GM12878 (cell line): ENCODE results near the gene KRTAP5-6. TPM values are rescaled to one million over a fixed set of nuclear protein-coding genes. Genes with fewer than 3 reads are reported as not detected.

ENCODE experiments used
- ATAC-seq: fragments of 200-7000 bp; cut with Tn5 transposase; 3 replicates; pipeline ENCODE4 v1.9.1; 2020; ENCODE audit warnings: mild to moderate bottlenecking, moderate library complexity
- BruUV-seq: library from RNA; stranded (reverse); fragments of 400-500 nt; replicated peaks from 2 replicates; lab custom pipeline; 2021; lab: Mats Ljungman, UMichigan
- CTCF ChIA-PET: fragments of 300-600 bp; sonication (Branson Sonifier 250); formaldehyde crosslinking; extraction: SDS; loops from one replicate; lab custom pipeline; 2021; ENCODE audit warnings: inconsistent platforms; lab: Yijun Ruan, JAX
- POLR2A ChIA-PET: fragments of 350-600 bp; formaldehyde crosslinking; extraction: SDS; loops from one replicate; lab custom pipeline; 2021; ENCODE audit warnings: inconsistent platforms; lab: Charles Lee
- RAD21 ChIA-PET: fragments of 300-600 bp; sonication (Branson Sonifier 250); formaldehyde crosslinking; loops from one replicate; lab custom pipeline; 2023; ENCODE audit warnings: antibody characterized with exemption; ENCODE audit not compliant: unreplicated experiment; lab: Charles Lee
- SMC1A ChIA-PET: fragments of 300-600 bp; sonication (Branson Sonifier 250); formaldehyde crosslinking; loops from one replicate; lab custom pipeline; 2023; ENCODE audit not compliant: unreplicated experiment, uncharacterized antibody; lab: Charles Lee
- DNase-seq: peaks from one replicate; pipeline ENCODE4 v3.0.0-alpha.2; 2011; ENCODE audit warnings: low read depth, low spot score
- FAIRE-seq: peaks from 3 replicates; lab custom pipeline; 2011; peaks lifted over from hg19 to GRCh38; lab: Jason Lieb, UNC
- H2AFZ ChIP-seq: 2 replicates; pipeline ENCODE4 v1.6.0; 2011; ENCODE audit warnings: low read depth, low read length, control low read depth; ENCODE audit not compliant: control insufficient read depth
- H3K27ac ChIP-seq: 2 replicates; pipeline ENCODE4 v1.5.1; 2011; ENCODE audit warnings: control low read depth; ENCODE audit not compliant: control insufficient read depth, insufficient read depth
- H3K27me3 ChIP-seq, 2 experiments: replicated peaks in 1 of 2; 2 replicates each; pipeline versions ENCODE4 v1.6.0 to v1.6.1; 2011; ENCODE audit warnings: low read length in 1 of 2; ENCODE audit not compliant: control insufficient read depth in 2 of 2, insufficient read depth in 2 of 2
- H3K36me3 ChIP-seq, 2 experiments: 2 replicates each; pipeline ENCODE4 v1.5.1; 2011; ENCODE audit warnings: low read length in 1 of 2; ENCODE audit not compliant: control insufficient read depth in 2 of 2, insufficient read depth in 2 of 2
- H3K4me1 ChIP-seq: 2 replicates; pipeline ENCODE4 v1.6.1; 2011; ENCODE audit warnings: mild to moderate bottlenecking, low read length, moderate library complexity, mixed read lengths; ENCODE audit not compliant: control insufficient read depth, insufficient read depth
- H3K4me2 ChIP-seq: 2 replicates; pipeline ENCODE4 v1.6.0; 2011; ENCODE audit warnings: control low read depth; ENCODE audit not compliant: control insufficient read depth, insufficient read depth
- H3K4me3 ChIP-seq: fragments of 200-600 bp; sonication (generic); 2 replicates; pipeline ENCODE4 v1.5.1; 2016
- H3K79me2 ChIP-seq: 2 replicates; pipeline ENCODE4 v1.6.0; 2011; ENCODE audit warnings: low read length; ENCODE audit not compliant: control insufficient read depth, insufficient read depth
- H3K9ac ChIP-seq: 2 replicates; pipeline ENCODE4 v1.8.0; 2011; ENCODE audit warnings: low read length, control low read depth, mixed read lengths; ENCODE audit not compliant: control insufficient read depth, insufficient read depth
- H3K9me3 ChIP-seq: replicated peaks from 3 replicates; pipeline ENCODE4 v1.5.1; 2011; ENCODE audit warnings: mild to moderate bottlenecking, low read length; ENCODE audit not compliant: control insufficient read depth, insufficient read depth
- H4K20me1 ChIP-seq: 2 replicates; pipeline ENCODE4 v1.6.0; 2011; ENCODE audit not compliant: control insufficient read depth, insufficient read depth
- CBFB ChIP-seq: IDR thresholded peaks from 2 replicates; pipeline ENCODE4 v1.6.1; 2016; ENCODE audit warnings: antibody characterized with exemption, low read depth
- CEBPB ChIP-seq, 2 experiments: fragments of 150-350 bp in 1 of 2; IDR thresholded peaks; 2 replicates each; pipeline ENCODE4 v1.6.1; 2012 to 2014; ENCODE audit warnings: low read depth in 2 of 2, low read length in 2 of 2, borderline replicate concordance in 1 of 2, inconsistent platforms in 1 of 2
- JUND ChIP-seq: IDR thresholded peaks from 2 replicates; pipeline ENCODE4 v1.6.1; 2012; ENCODE audit warnings: low read depth, mild to moderate bottlenecking, low read length, improper control_type of control experiment, moderate library complexity
- KLF5 ChIP-seq: fragments of 450-650 bp; IDR thresholded peaks from 2 replicates; pipeline ENCODE4 v1.6.1; 2014; ENCODE audit warnings: mild to moderate bottlenecking; ENCODE audit not compliant: partially characterized antibody
- MEF2A ChIP-seq: IDR thresholded peaks from 2 replicates; pipeline ENCODE4 v1.6.1; 2011; ENCODE audit warnings: low read depth, mild to moderate bottlenecking, low read length, moderate library complexity; ENCODE audit not compliant: insufficient read depth
- MTA2 ChIP-seq: fragments of 450-650 bp; IDR thresholded peaks from 2 replicates; pipeline ENCODE4 v1.6.1; 2016; ENCODE audit warnings: low read depth, mild to moderate bottlenecking, moderate library complexity
- MYB ChIP-seq: fragments of 150-350 bp; IDR thresholded peaks from 2 replicates; pipeline ENCODE4 v1.6.1; 2014; ENCODE audit warnings: mild to moderate bottlenecking, low read depth, low read length, borderline replicate concordance
- NFIC ChIP-seq: IDR thresholded peaks from 2 replicates; pipeline ENCODE4 v1.6.1; 2012; ENCODE audit warnings: low read depth, mild to moderate bottlenecking, inconsistent platforms, low read length, moderate library complexity
- RELA ChIP-seq: fragments of 450-650 bp; IDR thresholded peaks from 2 replicates; pipeline ENCODE4 v1.8.0; 2014; ENCODE audit warnings: borderline replicate concordance; ENCODE audit not compliant: partially characterized antibody
- SRF ChIP-seq, 2 experiments: IDR thresholded peaks; 2 replicates each; pipeline ENCODE4 v1.6.1; 2011; ENCODE audit warnings: low read depth in 2 of 2, low read length in 2 of 2, mild to moderate bottlenecking in 1 of 2, moderate library complexity in 1 of 2
- WRNIP1 ChIP-seq: IDR thresholded peaks from 2 replicates; pipeline ENCODE4 v1.6.1; 2011; ENCODE audit warnings: low read depth, low read length, improper control_type of control experiment, borderline replicate concordance
- ZNF622 ChIP-seq: fragments of 450-650 bp; IDR thresholded peaks from 2 replicates; pipeline ENCODE4 v1.6.1; 2017; ENCODE audit warnings: mild to moderate bottlenecking, inconsistent platforms
- WGBS: methylation state at CpG from one replicate; pipeline ENCODE4 v1.1.6; 2016; ENCODE audit warnings: low lambda C conversion rate; ENCODE audit not compliant: insufficient replicate concordance, insufficient coverage; ENCODE audit errors: missing lambda C conversion rate; 5-methylcytosine and 5-hydroxymethylcytosine counted together
- in situ Hi-C: fragments of 300-500 bp; cut with MboI; formaldehyde crosslinking; loops from 9 replicates; pipeline ENCODE4 v1.14.3; 2018; ENCODE audit warnings: mixed read lengths
- intact Hi-C: fragments of 100-400 bp; cut with micrococcal nuclease; formaldehyde crosslinking; loops from one replicate; pipeline ENCODE4 v1.14.2; 2022; ENCODE audit not compliant: unreplicated experiment
- polyA plus RNA-seq, 11 experiments: library from polyadenylated mRNA; depleted of rRNA in 4 of 11; unstranded in 6 of 11; stranded (reverse) in 5 of 11; fragments of >200 nt; fragmentation: Nextera tagmentation in 4 of 11; fragmentation: Illumina TruSeq in 1 of 11; extraction: Ambion mirVana in 4 of 11; extraction: Trizol in 1 of 11; gene quantifications; 1 replicate in 1 of 11; 2 replicates in 10 of 11; pipeline versions ENCODE4 v1.2.1 to v1.2.3, GENCODE V29; 2011 to 2016; ENCODE audit warnings: inconsistent platforms in 2 of 11, missing spikeins in 2 of 11, low read depth in 1 of 11
- total RNA-seq, 4 experiments: library from RNA; depleted of rRNA in 3 of 4; stranded (reverse); fragments of >200 nt in 3 of 4; fragmentation: Illumina TruSeq in 1 of 4; extraction: Trizol in 1 of 4; gene quantifications; 2 replicates each; pipeline versions ENCODE4 v1.2.1 to v1.2.3, GENCODE V29; 2013 to 2021
- TF ChIP-seq, protein P1 (sequence below): fragments of 450-650 bp; IDR thresholded peaks from 2 replicates; pipeline ENCODE4 v1.6.1; 2017; ENCODE audit warnings: antibody characterized with exemption, mild to moderate bottlenecking, moderate library complexity
- TF ChIP-seq, protein P2 (sequence below): fragments of 450-650 bp; IDR thresholded peaks from 2 replicates; pipeline ENCODE4 v1.6.1; 2016; ENCODE audit warnings: mild to moderate bottlenecking
- TF ChIP-seq, protein P3 (sequence below): fragments of 450-650 bp; IDR thresholded peaks from 2 replicates; pipeline ENCODE4 v1.6.1; 2014; ENCODE audit warnings: mild to moderate bottlenecking

KRTAP5-6 gene
- total and polyA plus RNA-seq, 10 of the 15 experiments (the other 5 are each of a cell fraction or from before 2014, with no cell fraction given), result not detected

DNA sequence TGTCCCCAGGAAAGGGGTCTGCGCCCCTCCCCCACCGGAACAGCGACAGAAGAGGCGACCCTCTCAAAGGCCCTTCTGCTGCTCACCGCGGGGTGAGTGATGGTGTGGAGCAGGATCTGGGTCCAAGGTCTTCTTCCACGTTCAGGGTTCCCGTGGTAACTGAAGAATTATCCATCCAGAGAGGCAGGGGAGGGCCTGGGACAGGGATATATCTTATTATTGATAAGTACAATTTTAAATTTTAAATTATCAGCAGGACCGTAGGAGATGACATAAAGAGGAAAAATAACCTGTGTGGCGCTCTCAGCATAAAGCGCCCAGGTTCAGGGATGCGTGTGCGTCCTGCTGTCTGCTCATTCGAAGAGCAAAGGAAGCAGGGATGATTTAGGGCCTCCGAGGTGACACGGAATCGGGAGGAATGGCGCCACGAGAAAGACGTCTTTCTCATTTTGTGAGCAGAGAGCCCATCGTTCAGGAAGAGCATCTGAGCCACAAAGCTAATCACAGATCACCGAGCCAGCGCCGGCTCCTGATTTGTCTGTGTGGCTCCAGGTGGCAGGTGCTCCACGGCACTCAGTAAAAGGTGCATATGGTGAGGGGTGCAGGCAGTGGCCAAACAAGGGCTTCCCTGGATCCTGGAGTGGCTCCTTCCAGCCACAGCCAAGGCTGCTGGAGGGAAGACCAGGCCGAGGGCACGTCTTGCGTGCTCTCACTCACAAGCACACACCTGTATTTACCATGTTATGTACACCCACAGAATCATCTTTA, 48.2 kb upstream of the KRTAP5-6 start (continued):
- TF ChIP-seq MEF2A, result no peak
- TF ChIP-seq, all 136 proteins: peak for 0

DNA sequence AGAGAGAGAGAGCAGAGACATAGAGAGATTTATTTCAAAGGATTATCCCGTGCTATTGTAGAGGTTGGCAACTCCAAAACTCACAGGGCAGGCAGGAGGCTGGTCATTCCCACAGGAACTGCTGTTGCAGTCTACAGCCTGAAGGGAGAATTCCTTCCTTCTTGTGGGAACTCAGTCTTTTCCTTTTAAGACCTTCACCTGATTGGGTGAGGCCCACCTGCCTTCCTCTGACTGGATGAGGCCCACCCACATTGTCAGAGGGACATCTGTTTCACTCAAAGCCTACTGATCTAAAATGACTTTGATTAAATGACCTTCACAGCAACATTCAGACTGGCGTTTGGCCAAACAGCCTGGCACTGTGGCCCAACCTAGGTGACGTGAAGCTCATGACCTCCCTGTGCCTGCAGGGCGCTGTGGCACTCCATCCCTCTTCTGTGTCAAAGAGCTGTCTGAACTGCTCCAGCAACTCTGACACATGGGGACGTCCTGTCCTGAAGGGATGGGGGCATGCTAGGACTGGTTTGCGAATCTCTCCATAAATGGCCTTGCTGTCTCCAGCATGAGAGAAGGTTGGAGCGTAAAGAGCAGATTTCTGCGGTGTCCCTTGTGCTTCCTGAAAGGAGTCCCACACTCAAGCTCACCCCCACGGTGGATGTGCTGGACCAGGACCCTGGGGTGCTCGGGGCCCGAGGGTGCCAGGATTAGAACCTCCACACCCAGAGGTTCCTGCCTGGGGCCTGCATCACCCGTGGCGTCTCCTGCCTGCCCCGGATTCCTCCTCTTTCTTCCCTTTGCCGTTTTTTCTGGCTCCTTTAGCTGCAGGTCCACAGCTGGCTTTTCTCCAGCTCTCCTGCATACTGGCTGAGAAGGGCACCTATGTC, 46.7 kb upstream of the KRTAP5-6 start:
- POLR2A ChIA-PET, result no interaction called here
- Histone ChIP-seq H3K4me1 (no peaks in the 10 kb centered on the region), H3K9ac (no peak overlapping the region), H3K36me3 (no peaks in the 10 kb centered on the region), H4K20me1 (no peaks in the 10 kb centered on the region), H3K4me3 (no peak overlapping the region), H3K27me3 (peaks cover 0 to 3% of the 10 kb centered on the region in 2 experiments; a peak in 1 of 4 replicates), H3K4me2 (no peak overlapping the region), H3K9me3 (no peaks in the 10 kb centered on the region), H3K27ac (no peak overlapping the region), H2AFZ (no peak overlapping the region), H3K79me2 (no peaks in the 10 kb centered on the region)
- WGBS, result 29% methylated on average over 15 of the region's 15 CpGs
- SMC1A ChIA-PET, result no interaction called here
- ATAC-seq, result no peak
- RAD21 ChIA-PET, result interaction anchor here (2.1 kb wide), 1 partner anchor 182 kb away, joined by 8 read pairs; no protein-coding TSS in a partner anchor
- intact Hi-C loops (loop anchor here (5.0 kb wide), 2 partner anchors 42 to 182 kb away; partner anchors contain the start of gene SYT8), in situ Hi-C loops (no loop called here)
- no peak for DNase-seq
- FAIRE-seq, result no peak
- BruUV-seq, result no TSS peak
- CTCF ChIA-PET, result interaction anchor here (0.7 to 1.7 kb wide), 3 partner anchors 44 to 501 kb away, joined by 3 to 10 read pairs (median 4); no protein-coding TSS in a partner anchor
- TF ChIP-seq MYB, result no peak
- TF ChIP-seq JUND, result no peak
- TF ChIP-seq KLF5, result no peak
- TF ChIP-seq CEBPB (IDR thresholded peaks at IDR 0.05; ENCODE audit: borderline replicate concordance in 1 of 2, low read depth in 2 of 2, low read length in 2 of 2), result no peak
- no peak for TF ChIP-seq MTA2
- TF ChIP-seq, protein P1, sequence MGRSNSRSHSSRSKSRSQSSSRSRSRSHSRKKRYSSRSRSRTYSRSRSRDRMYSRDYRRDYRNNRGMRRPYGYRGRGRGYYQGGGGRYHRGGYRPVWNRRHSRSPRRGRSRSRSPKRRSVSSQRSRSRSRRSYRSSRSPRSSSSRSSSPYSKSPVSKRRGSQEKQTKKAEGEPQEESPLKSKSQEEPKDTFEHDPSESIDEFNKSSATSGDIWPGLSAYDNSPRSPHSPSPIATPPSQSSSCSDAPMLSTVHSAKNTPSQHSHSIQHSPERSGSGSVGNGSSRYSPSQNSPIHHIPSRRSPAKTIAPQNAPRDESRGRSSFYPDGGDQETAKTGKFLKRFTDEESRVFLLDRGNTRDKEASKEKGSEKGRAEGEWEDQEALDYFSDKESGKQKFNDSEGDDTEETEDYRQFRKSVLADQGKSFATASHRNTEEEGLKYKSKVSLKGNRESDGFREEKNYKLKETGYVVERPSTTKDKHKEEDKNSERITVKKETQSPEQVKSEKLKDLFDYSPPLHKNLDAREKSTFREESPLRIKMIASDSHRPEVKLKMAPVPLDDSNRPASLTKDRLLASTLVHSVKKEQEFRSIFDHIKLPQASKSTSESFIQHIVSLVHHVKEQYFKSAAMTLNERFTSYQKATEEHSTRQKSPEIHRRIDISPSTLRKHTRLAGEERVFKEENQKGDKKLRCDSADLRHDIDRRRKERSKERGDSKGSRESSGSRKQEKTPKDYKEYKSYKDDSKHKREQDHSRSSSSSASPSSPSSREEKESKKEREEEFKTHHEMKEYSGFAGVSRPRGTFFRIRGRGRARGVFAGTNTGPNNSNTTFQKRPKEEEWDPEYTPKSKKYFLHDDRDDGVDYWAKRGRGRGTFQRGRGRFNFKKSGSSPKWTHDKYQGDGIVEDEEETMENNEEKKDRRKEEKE, result no peak
- no peak for TF ChIP-seq SRF (IDR thresholded peaks at IDR 0.05; ENCODE audit: low read depth in 2 of 2, low read length in 2 of 2)
- TF ChIP-seq, protein P2, sequence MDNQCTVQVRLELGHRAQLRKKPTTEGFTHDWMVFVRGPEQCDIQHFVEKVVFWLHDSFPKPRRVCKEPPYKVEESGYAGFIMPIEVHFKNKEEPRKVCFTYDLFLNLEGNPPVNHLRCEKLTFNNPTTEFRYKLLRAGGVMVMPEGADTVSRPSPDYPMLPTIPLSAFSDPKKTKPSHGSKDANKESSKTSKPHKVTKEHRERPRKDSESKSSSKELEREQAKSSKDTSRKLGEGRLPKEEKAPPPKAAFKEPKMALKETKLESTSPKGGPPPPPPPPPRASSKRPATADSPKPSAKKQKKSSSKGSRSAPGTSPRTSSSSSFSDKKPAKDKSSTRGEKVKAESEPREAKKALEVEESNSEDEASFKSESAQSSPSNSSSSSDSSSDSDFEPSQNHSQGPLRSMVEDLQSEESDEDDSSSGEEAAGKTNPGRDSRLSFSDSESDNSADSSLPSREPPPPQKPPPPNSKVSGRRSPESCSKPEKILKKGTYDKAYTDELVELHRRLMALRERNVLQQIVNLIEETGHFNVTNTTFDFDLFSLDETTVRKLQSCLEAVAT, result no peak
- TF ChIP-seq NFIC, result no peak
- TF ChIP-seq, protein P3, sequence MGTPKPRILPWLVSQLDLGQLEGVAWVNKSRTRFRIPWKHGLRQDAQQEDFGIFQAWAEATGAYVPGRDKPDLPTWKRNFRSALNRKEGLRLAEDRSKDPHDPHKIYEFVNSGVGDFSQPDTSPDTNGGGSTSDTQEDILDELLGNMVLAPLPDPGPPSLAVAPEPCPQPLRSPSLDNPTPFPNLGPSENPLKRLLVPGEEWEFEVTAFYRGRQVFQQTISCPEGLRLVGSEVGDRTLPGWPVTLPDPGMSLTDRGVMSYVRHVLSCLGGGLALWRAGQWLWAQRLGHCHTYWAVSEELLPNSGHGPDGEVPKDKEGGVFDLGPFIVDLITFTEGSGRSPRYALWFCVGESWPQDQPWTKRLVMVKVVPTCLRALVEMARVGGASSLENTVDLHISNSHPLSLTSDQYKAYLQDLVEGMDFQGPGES, result no peak
- TF ChIP-seq ZNF622, result no peak
- TF ChIP-seq CBFB, result no peak
- no peak for TF ChIP-seq WRNIP1
- no peak for TF ChIP-seq RELA
